GM18868 (cell line): ENCODE results near the gene GJB2.
A peak's percentile ranks its signal among the peaks of the same experiment; 100 is the strongest.
"Not testable (repeated sequence)": the region's sequence is repeated elsewhere in the genome, so short reads cannot be mapped to it uniquely, and the experiment has no call there.

Source experiments
- ATAC-seq: cut with Tn5 transposase; IDR thresholded peaks from one replicate; pipeline ENCODE4 v1.9.1; 2021; ENCODE audit warnings: mild to moderate bottlenecking, moderate library complexity; ENCODE audit not compliant: unreplicated experiment

GJB2 gene

DNA sequence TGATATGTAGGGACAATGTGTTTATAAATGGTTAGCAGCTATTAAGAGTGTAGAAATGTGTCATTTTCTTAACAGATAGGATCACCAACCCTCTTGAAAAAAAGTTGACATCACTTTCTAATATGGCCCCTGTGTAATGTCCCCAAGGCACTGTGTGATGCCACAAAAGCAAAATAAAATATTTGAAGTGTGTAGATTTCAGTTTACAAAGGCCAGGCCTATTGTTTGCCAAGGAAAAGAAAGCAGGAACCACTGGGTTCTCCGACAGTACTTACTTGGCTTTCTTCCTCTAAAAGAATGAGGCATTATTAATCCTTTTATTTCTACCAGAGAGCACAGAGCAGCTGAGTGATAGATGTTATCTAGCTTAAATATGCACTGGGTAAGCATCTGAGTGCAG, 21.4 kb downstream of the GJB2 start:
- ATAC-seq = no peak

- no peak for ATAC-seq
Observed at GRCh38 chr13:20170921-20171320, 21.8 kb downstream of the GJB2 start.

- ATAC-seq = no peak
Observed at GRCh38 chr13:20168396-20168795, 24.3 kb downstream of the GJB2 start.

GRCh38 chr13:20165417-20166257, 27.1 kb downstream of the GJB2 start:
- ATAC-seq = no peak

DNA sequence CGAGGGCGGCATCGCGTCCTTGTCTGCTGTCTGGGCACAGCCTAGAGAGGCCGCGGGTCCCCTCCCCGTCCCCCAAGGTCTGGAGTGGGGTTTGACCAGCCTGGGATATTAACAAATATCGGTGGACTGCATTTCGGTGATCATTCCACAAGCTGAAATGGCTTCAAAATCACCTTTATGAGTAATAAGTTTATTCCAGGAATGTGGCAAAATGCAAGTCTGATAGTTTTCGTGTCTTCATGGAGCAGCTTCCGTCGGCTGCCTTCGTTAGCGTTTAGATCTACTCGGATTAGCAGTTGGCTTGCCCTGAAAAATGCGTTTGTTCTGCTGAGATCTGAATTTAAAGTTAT, 30.8 kb downstream of the GJB2 start:
- no peak for ATAC-seq

GRCh38 chr13:20161275-20161950, 31.3 kb downstream of the GJB2 start:
- peak; percentile 58 for ATAC-seq

- peak; percentile 75 for ATAC-seq
Observed at GRCh38 chr13:20160306-20161274, 32.1 kb downstream of the GJB2 start, which contains the start of gene GJA3. Gene GJA3 (minus strand): TSS chr13:20161052. CDS start chr13:20143288, 17,764 bp downstream.

DNA sequence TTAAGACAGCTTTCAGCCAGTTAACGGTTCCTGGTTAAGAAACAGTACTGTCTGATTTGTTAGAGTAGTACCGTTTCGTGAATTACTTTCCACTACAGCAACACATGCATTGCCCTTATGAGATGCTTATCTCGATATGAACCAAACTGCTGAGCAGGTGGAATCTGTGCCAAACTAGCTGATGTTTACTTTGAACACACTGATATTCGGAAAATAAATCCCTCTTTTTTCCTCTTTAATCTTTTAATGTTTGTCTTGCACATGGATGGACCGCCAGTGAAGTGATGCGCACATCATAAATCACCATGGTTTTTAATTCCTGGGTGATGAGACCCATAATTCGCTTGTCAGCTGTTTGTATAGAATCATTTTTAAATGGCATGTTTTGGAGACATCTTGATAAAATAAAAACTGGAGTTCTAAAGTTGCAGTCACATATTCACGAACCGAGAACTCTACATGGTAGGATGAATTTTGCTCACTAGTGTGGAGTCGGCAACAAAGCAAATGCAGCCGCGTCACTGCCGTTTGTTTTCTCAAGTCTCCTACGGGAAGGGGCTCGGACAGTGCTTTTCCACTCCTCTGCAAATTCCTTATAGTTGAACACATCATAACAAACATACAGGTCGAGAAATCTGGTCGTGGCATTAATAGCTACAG, 33.0 kb downstream of the GJB2 start:
- ATAC-seq = no peak

GRCh38 chr13:20157151-20157796, 35.5 kb downstream of the GJB2 start:
- no peak for ATAC-seq

- ATAC-seq = no peak
Observed at GRCh38 chr13:20156702-20157101, 36.0 kb downstream of the GJB2 start.

GRCh38 chr13:20153290-20153689, 39.4 kb downstream of the GJB2 start:
- ATAC-seq = not testable (repeated sequence)

DNA sequence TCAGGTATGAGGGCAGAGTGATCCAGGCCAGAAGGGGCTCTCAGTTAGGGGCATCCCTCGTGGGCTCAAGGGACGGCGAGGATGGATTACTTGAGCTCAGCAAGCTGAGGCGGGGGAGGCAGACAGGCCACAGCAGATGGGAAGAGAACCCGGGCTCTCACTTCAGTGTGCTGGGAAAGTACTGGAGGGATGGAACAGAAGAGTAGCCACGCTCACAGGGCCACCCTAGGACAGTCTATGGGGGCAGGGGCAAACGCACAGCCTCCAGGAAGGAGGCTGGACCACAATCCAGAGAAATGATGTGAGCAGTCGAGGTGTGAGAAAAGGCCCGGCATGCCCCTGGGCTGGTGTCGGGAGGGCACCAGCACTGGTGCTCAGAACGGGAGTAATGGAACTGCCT, 41.1 kb downstream of the GJB2 start:
- ATAC-seq = no peak

- ATAC-seq = no peak
Observed at GRCh38 chr13:20151016-20151415, 41.7 kb downstream of the GJB2 start.

GRCh38 chr13:20150561-20150960, 42.2 kb downstream of the GJB2 start:
- ATAC-seq = no peak

GRCh38 chr13:20149762-20150161, 43.0 kb downstream of the GJB2 start:
- no peak for ATAC-seq

DNA sequence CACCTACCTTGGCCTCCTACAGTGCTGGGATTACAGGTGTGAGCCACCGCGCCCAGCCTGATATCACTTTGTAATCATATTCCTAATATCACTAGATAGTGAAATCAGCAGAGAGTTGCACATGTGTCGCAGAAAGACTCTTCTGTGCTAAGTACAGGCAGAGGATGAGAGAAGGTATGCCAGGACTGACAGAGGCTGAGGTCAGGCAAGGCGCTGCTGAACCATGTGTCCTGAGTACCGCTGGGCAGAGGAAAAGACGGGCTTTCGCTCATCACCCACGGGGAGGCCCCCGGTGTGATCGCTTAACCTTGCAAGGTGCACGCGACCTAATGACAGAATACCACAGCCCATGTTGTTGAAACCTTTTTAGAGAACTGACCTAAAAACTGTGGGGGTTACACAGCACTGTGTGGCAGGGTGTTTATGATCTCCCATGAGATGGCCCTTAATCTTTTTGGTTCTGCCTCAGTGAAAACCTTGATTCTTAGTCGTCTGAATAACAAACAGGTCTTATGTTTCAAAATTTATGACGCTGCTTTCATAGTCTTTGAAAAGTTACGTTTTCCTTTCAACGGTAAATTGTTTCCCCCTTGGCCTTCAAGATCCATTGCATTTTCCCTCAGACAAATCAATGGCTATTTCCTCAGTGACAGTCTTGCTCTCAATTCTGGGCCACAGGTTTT, 44.1 kb downstream of the GJB2 start:
- no peak for ATAC-seq

DNA sequence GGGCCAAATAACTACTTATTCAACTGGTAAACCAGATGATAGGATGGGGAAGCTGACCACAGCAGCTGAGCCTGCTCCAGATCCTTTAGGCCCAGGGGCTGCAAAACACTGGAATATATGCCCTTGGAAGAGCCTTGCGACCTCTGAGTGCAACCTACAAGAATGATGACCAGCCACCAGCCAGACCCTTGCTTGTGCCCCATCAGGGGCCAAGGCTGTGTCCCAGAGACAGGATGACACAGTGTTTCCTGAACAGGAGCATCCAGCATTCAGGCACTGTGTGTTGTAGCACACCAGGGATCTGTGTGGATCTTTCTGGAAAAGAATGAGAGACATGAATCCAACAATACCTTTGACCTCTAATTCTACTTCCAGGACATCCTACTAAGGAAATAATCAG, 46.4 kb downstream of the GJB2 start:
- ATAC-seq = no peak

DNA sequence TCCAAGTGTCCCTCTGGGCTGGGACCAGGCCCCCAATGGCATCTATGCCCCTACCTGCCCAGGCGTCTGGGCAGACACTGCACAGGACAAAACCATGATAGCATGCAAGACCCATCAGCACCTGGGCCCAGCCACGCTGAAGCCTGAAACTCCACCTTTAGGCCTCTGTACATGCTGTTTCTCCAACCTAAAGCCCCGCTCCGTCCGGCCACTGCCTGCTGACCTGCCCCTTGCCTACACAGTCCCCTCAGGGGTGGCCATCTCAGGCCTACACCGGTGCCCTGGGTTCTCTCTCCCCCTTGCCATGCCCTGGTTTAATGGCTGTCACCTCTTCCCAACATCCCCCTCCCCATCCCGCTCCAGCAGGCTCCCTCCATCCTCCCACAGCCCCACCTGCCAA, 47.2 kb downstream of the GJB2 start:
- ATAC-seq = no peak

DNA sequence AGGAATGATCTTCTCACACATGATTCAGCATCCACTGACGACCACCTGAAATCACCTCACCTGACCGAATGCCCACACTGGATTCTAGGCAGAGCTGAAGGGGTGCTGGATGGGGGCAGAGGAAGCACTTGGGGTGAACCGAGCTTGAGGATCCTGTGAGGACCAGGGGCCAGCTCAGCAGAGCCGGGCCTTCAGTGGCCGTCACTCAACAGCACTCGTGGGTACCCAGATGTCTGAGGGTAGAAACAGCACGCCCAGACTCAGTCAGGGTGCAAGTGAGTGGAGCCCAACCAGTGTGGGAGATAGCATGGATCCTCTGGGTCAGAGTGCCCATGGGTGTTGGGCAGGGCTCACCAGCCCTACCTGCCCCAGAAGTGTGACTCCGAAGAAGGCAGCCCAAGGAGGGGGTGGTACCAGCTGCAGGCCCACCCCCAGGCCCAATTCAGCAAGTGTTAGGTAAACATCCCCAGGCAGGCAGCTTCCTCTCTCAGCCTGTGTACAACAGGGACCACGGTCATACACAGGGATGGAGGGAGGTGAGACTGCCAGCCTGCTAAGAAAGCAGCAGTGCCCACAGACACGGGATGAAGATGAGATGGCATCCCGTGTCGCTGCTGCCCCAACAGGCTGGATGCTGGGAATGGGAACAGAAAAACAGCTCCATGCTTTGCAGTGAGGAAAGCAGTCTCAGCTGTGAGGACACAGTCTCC, 48.4 kb downstream of the GJB2 start:
- ATAC-seq = no peak
